ENCODE measurements around the gene IQGAP2. TPM values are rescaled to one million over a fixed set of nuclear protein-coding genes. Genes with fewer than 3 reads are reported as not detected.

IQGAP2 gene
- polyA plus RNA-seq, 1 donor = 29.2 TPM

DNA sequence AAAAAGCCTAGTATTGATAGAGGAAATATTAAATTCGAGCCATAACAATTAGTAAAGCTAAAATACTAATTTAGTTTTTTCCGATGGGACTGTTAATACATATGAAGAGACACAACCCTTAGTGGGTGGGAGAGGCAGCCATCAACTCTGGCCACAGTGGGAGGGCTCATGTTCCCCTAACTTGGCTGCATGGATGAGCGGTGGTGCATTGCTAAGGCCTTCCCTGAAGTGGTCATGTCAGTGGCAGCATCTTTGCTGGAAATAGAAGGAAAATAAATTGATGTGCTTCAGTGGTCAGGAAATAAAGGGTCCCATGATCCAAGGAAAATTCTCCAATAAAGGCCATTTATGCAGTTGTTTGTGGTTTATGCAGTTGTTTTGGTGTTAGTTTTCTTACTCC, 254.0 kb downstream of the IQGAP2 start:
- Histone ChIP-seq H3K9me3 (ENCODE audit: control insufficient read depth, low read depth, low read length) (no peaks in the 10 kb centered on the region), H3K4me3 (ENCODE audit: low read length) (no peak overlapping the region), H3K4me1 (ENCODE audit: control insufficient read depth, insufficient read depth, low read length) (no peaks in the 10 kb centered on the region), H3K27ac (ENCODE audit: low read length) (no peak overlapping the region), H3K36me3 (ENCODE audit: control insufficient read depth, insufficient read depth, low read length) (peaks cover 2% of the 10 kb centered on the region), H3K27me3 (ENCODE audit: control insufficient read depth, insufficient read depth, low read length) (no peaks in the 10 kb centered on the region)
- 100% methylated on average over 1 of the region's 3 CpGs for WGBS (ENCODE audit: insufficient coverage, low lambda C conversion rate)
- DNase-seq = no peak

DNA sequence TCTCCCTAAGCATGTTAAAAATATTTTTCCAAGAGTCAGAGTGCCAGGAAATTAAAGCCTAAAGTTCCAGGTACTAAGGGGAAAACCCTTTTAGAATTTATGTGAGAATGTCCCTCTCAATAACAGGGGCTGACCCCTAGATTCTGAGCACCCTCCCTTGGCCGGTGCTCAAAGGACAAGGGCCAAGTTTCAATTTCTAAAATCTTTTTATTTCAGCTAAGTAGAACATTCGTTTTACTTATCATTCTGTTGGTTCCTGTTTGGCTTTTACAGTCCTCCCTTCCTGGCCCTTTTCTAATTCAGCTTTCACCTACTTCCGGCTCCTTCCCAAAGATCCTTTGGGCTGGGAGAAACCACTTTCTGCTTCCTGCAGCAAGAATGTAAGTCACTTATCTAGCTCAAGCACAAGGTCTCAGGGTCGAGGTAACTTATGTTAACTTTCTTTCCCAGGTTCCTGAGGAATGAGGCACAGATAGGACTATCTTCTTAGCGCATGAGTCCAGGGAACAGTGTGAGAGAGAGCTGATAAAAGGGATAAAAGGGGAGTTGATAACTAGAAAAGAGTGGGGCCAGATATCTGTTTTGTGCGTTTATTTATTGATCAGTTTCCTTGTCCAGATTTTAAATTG, 254.7 kb downstream of the IQGAP2 start:
- WGBS (ENCODE audit: insufficient coverage, low lambda C conversion rate) = 20% methylated on average over 2 of the region's 6 CpGs
- Histone ChIP-seq H3K36me3 (ENCODE audit: control insufficient read depth, insufficient read depth, low read length) (peaks cover 2% of the 10 kb centered on the region), H3K9me3 (ENCODE audit: control insufficient read depth, low read depth, low read length) (no peaks in the 10 kb centered on the region), H3K27me3 (ENCODE audit: control insufficient read depth, insufficient read depth, low read length) (no peaks in the 10 kb centered on the region), H3K27ac (ENCODE audit: low read length) (peak overlapping the region; percentile 35), H3K4me1 (ENCODE audit: control insufficient read depth, insufficient read depth, low read length) (no peaks in the 10 kb centered on the region), H3K4me3 (ENCODE audit: low read length) (no peak overlapping the region)
- DNase-seq = peak; percentile 58 to 66

DNA sequence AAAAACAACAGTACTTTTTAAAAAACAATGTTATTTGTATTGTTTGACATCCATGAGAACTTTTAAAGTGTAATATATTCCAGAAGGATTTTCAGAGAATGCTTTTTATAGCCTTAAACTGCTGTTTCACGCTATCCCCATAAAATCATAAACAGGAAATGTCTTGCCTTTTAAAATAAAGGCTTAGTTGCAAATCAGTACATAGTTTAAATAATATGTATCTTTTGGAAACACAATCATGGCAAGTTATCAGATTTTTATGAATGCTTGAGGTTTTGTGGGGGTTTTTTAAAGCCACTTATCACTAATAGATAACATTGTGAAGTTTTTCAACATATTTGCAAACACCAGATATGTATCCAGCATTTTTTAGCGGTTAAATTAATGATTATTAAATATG, 257.3 kb downstream of the IQGAP2 start:
- H3K9me3 ChIP-seq (ENCODE audit: control insufficient read depth, low read depth, low read length) = no peaks in the 10 kb centered on the region
- no peak overlapping the region for H3K27ac ChIP-seq (ENCODE audit: low read length)
- H3K36me3 ChIP-seq (ENCODE audit: control insufficient read depth, insufficient read depth, low read length) = peaks cover 4% of the 10 kb centered on the region
- no peaks in the 10 kb centered on the region for H3K4me1 ChIP-seq (ENCODE audit: control insufficient read depth, insufficient read depth, low read length)
- H3K27me3 ChIP-seq (ENCODE audit: control insufficient read depth, insufficient read depth, low read length) = no peaks in the 10 kb centered on the region
- no peak for DNase-seq
- 33% methylated on average over 2 of the region's 2 CpGs for WGBS (ENCODE audit: insufficient coverage, low lambda C conversion rate)
- no peak overlapping the region for H3K4me3 ChIP-seq (ENCODE audit: low read length)

DNA sequence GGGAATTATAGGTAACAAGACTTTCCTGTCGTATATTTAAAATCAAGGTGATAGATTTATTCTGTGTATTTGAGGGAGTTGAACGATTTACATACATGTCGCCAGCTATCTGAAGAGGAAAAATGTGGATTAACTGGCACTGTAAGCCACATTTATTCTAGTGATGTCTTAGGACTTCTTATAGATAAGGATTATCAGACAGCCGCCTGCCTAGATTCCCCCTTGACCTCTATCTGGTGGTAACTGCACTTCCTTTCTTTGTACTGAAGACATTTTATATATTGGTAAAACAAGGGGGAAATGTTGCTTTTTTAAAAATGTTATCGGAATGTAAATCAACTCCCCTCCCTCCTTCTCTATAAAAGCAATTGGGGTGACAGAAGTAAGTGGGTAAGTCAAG, 259.4 kb downstream of the IQGAP2 start:
- Histone ChIP-seq H3K9me3 (ENCODE audit: control insufficient read depth, low read depth, low read length) (no peaks in the 10 kb centered on the region), H3K27me3 (ENCODE audit: control insufficient read depth, insufficient read depth, low read length) (no peaks in the 10 kb centered on the region), H3K4me1 (ENCODE audit: control insufficient read depth, insufficient read depth, low read length) (no peaks in the 10 kb centered on the region), H3K4me3 (ENCODE audit: low read length) (no peak overlapping the region), H3K27ac (ENCODE audit: low read length) (no peak overlapping the region), H3K36me3 (ENCODE audit: control insufficient read depth, insufficient read depth, low read length) (peaks cover 4% of the 10 kb centered on the region)
- WGBS (ENCODE audit: insufficient coverage, low lambda C conversion rate) = no CpG with 5 or more reads among the region's 5 CpGs
- no peak for DNase-seq

DNA sequence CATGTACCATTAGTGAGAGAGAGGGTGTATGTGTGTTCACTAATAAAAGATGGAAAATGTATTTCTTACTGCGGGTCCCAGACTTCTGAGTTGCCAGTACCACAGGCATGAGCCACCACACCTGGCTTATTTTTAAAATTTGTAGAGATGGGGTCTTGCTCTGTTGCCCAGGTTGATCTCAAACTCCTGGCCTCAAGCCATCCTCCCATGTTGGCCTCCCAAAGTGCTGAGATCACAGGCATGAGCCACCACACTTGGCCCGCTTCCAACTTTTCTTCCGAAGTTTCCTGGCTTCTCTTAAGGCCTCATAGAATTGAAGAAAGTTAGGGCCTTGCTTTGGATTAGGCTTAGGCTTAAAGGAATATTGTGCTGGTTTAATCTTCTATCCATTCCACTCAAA, 260.5 kb downstream of the IQGAP2 start:
- peaks cover 4% of the 10 kb centered on the region for H3K36me3 ChIP-seq (ENCODE audit: control insufficient read depth, insufficient read depth, low read length)
- no CpG with 5 or more reads among the region's 3 CpGs for WGBS (ENCODE audit: insufficient coverage, low lambda C conversion rate)
- no peak overlapping the region for H3K4me3 ChIP-seq (ENCODE audit: low read length)
- no peaks in the 10 kb centered on the region for H3K9me3 ChIP-seq (ENCODE audit: control insufficient read depth, low read depth, low read length)
- H3K4me1 ChIP-seq (ENCODE audit: control insufficient read depth, insufficient read depth, low read length) = no peaks in the 10 kb centered on the region
- no peak for DNase-seq
- H3K27ac ChIP-seq (ENCODE audit: low read length) = no peak overlapping the region
- no peaks in the 10 kb centered on the region for H3K27me3 ChIP-seq (ENCODE audit: control insufficient read depth, insufficient read depth, low read length)

DNA sequence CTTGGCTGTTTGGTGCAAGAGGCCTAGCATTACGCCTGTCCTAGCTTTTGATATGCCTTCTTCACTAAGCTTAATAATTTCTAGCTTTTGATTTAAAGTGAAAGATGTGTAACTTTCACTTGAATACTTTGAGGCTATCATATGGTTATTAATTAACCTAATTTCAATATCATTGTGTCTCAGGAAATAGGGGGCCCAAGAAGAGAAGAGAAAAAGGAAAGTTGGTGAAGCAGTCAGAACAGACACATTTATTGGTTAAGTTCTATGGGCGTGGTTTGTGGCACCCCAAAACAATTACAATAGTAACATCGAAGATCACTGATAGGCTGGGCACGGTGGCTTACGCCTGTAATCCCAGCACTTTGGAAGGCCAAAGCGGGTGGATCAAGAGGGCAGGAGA, 261.0 kb downstream of the IQGAP2 start:
- H3K9me3 ChIP-seq (ENCODE audit: control insufficient read depth, low read depth, low read length) = no peaks in the 10 kb centered on the region
- no peak overlapping the region for H3K27ac ChIP-seq (ENCODE audit: low read length)
- peaks cover 4% of the 10 kb centered on the region for H3K36me3 ChIP-seq (ENCODE audit: control insufficient read depth, insufficient read depth, low read length)
- DNase-seq = no peak
- no peak overlapping the region for H3K4me3 ChIP-seq (ENCODE audit: low read length)
- no peaks in the 10 kb centered on the region for H3K27me3 ChIP-seq (ENCODE audit: control insufficient read depth, insufficient read depth, low read length)
- WGBS (ENCODE audit: insufficient coverage, low lambda C conversion rate) = 94% methylated on average over 2 of the region's 6 CpGs
- no peaks in the 10 kb centered on the region for H3K4me1 ChIP-seq (ENCODE audit: control insufficient read depth, insufficient read depth, low read length)

DNA sequence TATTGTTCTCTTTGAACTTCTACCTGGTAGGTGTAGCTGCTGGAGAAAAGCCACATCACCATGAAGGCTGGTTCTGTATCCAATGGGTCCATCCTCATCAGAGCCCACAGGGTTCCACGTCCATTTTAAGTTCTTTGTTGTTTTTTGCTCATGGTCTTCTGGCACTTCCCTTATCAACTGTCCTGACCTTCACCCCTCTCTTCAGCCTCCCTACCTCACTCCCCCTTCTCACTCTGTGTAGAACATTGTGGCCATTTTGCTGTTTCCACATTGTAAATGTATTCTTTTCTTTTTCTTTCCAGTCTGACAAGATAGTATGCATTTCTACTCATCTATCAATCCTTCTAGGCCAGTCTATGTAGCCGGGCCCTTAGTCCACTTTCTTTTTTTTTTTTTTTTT, 264.4 kb downstream of the IQGAP2 start:
- peaks cover 5% of the 10 kb centered on the region for H3K36me3 ChIP-seq (ENCODE audit: control insufficient read depth, insufficient read depth, low read length)
- no CpG with 5 or more reads among the region's 2 CpGs for WGBS (ENCODE audit: insufficient coverage, low lambda C conversion rate)
- DNase-seq = no peak
- H3K9me3 ChIP-seq (ENCODE audit: control insufficient read depth, low read depth, low read length) = no peaks in the 10 kb centered on the region
- no peak overlapping the region for H3K27ac ChIP-seq (ENCODE audit: low read length)
- no peaks in the 10 kb centered on the region for H3K4me1 ChIP-seq (ENCODE audit: control insufficient read depth, insufficient read depth, low read length)
- no peak overlapping the region for H3K4me3 ChIP-seq (ENCODE audit: low read length)
- no peaks in the 10 kb centered on the region for H3K27me3 ChIP-seq (ENCODE audit: control insufficient read depth, insufficient read depth, low read length)

DNA sequence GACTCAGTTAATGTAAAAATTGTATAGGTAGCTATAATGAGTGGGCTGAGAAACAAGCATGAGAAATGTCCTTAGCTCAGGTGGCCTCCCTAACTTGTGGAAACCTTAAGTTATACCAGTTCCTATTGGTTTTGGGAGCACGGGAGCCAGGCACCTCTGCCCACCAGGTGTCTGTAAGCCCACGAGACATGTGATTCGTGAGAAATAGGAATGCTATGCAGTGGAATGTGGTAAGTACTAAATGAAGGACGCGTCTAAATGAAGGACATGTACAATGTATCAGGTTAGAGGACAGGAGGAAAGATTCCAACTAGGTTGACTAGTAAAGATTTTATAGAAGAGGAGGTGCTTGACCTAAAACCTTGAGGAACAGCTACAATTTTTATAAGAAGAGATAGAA, 266.2 kb downstream of the IQGAP2 start:
- 100% methylated on average over 2 of the region's 5 CpGs for WGBS (ENCODE audit: insufficient coverage, low lambda C conversion rate)
- DNase-seq = no peak
- Histone ChIP-seq H3K9me3 (ENCODE audit: control insufficient read depth, low read depth, low read length) (no peaks in the 10 kb centered on the region), H3K4me1 (ENCODE audit: control insufficient read depth, insufficient read depth, low read length) (peaks cover 5% of the 10 kb centered on the region), H3K27me3 (ENCODE audit: control insufficient read depth, insufficient read depth, low read length) (no peaks in the 10 kb centered on the region), H3K36me3 (ENCODE audit: control insufficient read depth, insufficient read depth, low read length) (peaks cover 3% of the 10 kb centered on the region), H3K27ac (ENCODE audit: low read length) (no peak overlapping the region), H3K4me3 (ENCODE audit: low read length) (no peak overlapping the region)

DNA sequence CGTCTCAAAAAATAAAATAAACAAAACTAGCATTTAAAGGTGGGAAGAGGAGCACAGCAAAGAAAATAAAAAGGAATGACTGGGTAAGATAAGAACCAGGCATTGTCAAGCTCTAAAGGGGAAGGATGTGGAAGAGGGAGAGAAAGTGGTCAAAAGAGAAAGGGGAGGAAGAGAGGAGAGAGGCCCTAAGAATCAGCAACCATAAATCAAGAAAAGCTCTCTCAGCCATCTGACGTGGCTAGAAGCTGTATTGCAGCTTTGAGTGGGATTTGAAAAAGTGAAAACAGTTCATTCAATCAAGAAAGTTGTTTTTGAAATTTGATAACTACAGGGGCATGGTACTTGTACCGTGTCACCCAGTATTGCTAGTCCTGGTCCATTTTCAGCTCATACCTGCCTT, 267.4 kb downstream of the IQGAP2 start:
- Histone ChIP-seq H3K4me1 (ENCODE audit: control insufficient read depth, insufficient read depth, low read length) (peaks cover 5% of the 10 kb centered on the region), H3K36me3 (ENCODE audit: control insufficient read depth, insufficient read depth, low read length) (peaks cover 3% of the 10 kb centered on the region), H3K4me3 (ENCODE audit: low read length) (no peak overlapping the region), H3K9me3 (ENCODE audit: control insufficient read depth, low read depth, low read length) (no peaks in the 10 kb centered on the region), H3K27me3 (ENCODE audit: control insufficient read depth, insufficient read depth, low read length) (no peaks in the 10 kb centered on the region), H3K27ac (ENCODE audit: low read length) (no peak overlapping the region)
- no peak for DNase-seq
- no CpG with 5 or more reads among the region's 3 CpGs for WGBS (ENCODE audit: insufficient coverage, low lambda C conversion rate)

DNA sequence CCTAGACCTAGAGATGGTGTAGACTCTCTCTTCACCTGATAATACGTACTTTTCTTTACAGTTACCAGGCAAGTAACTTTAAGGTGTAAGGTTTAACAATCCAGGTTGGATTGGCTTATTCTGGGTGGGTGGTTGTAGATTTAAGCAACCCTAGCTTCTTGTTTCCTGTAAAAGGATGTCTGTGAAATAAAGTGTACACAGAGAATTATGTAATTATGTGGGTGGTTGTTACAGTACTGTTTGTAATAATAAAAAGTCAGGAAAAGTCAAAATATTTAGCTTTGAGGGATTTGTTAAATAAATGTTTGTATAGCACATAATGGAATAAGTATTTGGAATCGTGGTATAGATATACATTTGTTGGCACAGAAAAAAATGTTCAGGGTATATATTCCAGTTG, 269.2 kb downstream of the IQGAP2 start:
- Histone ChIP-seq H3K4me1 (ENCODE audit: control insufficient read depth, insufficient read depth, low read length) (peaks cover 5% of the 10 kb centered on the region), H3K27ac (ENCODE audit: low read length) (no peak overlapping the region), H3K36me3 (ENCODE audit: control insufficient read depth, insufficient read depth, low read length) (peaks cover 3% of the 10 kb centered on the region), H3K9me3 (ENCODE audit: control insufficient read depth, low read depth, low read length) (no peaks in the 10 kb centered on the region), H3K4me3 (ENCODE audit: low read length) (no peak overlapping the region), H3K27me3 (ENCODE audit: control insufficient read depth, insufficient read depth, low read length) (no peaks in the 10 kb centered on the region)
- DNase-seq = no peak
- 86% methylated on average over 1 of the region's 2 CpGs for WGBS (ENCODE audit: insufficient coverage, low lambda C conversion rate)

DNA sequence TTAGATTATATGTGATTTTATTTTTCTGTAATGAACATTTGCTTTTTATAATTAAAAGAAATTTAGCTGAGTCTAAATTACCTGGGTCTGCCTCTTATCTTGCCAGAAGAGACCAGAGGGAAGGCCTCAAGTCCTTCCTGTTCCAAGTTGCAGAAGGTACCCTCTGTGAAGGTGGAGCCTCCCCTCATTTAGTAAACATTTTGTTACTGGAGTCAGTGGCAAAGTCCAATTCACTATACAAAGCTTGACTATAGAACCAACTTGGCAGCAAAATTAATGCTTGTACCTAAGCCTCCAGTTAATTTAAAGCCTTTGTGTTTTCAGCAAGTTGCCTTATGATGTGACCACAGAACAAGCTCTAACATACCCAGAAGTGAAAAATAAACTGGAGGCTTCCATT, 270.0 kb downstream of the IQGAP2 start:
- Histone ChIP-seq H3K27ac (ENCODE audit: low read length) (no peak overlapping the region), H3K36me3 (ENCODE audit: control insufficient read depth, insufficient read depth, low read length) (peaks cover 3% of the 10 kb centered on the region), H3K9me3 (ENCODE audit: control insufficient read depth, low read depth, low read length) (no peaks in the 10 kb centered on the region), H3K4me3 (ENCODE audit: low read length) (no peak overlapping the region), H3K4me1 (ENCODE audit: control insufficient read depth, insufficient read depth, low read length) (peaks cover 5% of the 10 kb centered on the region), H3K27me3 (ENCODE audit: control insufficient read depth, insufficient read depth, low read length) (no peaks in the 10 kb centered on the region)
- peak in 1 of 2 donors; percentile 60 for DNase-seq

Measured in large intestine (tissue), 3 donors.